AG09309 (cell line): ENCODE data around the gene BPTF.
"Not testable (repeated sequence)": the region's sequence is repeated elsewhere in the genome, so short reads cannot be mapped to it uniquely, and the experiment has no call there.

Source experiments
- DNase-seq: peaks from one replicate; pipeline ENCODE4 v3.0.0-alpha.2; 2010; ENCODE audit warnings: low read depth
- H3K4me3 ChIP-seq: 2 replicates; pipeline ENCODE4 v1.5.1; 2011; ENCODE audit warnings: mild to moderate bottlenecking, low read depth, low read length, moderate library complexity; ENCODE audit not compliant: control insufficient read depth
- TF ChIP-seq, protein P1 (sequence below): IDR thresholded peaks from 2 replicates; pipeline ENCODE4 v1.5.1; 2011; ENCODE audit warnings: mild to moderate bottlenecking, low read depth, low read length, inconsistent platforms; ENCODE audit not compliant: insufficient read depth, control insufficient read depth; ENCODE audit errors: missing control alignments

The BPTF gene

DNA sequence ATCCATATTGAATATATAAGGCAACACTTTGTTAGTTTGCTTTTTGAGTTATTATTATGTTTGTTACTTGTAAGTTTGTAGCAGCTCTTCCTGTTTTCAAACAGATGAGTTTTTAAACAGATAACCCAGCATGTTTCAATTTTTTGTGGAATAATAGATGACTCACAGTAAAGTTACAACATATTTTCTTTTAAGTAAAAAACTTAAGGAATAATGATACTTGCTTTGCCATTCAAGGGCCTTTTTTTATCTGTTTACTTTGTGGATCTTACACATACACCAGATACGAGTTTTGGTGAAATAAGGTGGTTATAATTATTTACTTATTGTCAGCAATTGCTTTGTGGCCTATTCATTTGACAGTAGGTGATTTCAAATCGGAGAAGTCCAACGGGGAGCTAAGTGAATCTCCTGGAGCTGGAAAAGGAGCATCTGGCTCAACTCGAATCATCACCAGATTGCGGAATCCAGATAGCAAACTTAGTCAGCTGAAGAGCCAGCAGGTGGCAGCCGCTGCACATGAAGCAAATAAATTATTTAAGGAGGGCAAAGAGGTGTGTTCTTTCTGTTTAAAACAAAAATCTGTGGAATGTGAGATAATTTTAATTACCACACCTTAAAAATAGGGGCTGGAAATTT is 66.3 kb downstream of the BPTF start:
- TF ChIP-seq, protein P1, sequence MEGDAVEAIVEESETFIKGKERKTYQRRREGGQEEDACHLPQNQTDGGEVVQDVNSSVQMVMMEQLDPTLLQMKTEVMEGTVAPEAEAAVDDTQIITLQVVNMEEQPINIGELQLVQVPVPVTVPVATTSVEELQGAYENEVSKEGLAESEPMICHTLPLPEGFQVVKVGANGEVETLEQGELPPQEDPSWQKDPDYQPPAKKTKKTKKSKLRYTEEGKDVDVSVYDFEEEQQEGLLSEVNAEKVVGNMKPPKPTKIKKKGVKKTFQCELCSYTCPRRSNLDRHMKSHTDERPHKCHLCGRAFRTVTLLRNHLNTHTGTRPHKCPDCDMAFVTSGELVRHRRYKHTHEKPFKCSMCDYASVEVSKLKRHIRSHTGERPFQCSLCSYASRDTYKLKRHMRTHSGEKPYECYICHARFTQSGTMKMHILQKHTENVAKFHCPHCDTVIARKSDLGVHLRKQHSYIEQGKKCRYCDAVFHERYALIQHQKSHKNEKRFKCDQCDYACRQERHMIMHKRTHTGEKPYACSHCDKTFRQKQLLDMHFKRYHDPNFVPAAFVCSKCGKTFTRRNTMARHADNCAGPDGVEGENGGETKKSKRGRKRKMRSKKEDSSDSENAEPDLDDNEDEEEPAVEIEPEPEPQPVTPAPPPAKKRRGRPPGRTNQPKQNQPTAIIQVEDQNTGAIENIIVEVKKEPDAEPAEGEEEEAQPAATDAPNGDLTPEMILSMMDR = peak; percentile 57
- DNase-seq = peak; percentile 32
- H3K4me3 ChIP-seq = no peak overlapping the region

DNA sequence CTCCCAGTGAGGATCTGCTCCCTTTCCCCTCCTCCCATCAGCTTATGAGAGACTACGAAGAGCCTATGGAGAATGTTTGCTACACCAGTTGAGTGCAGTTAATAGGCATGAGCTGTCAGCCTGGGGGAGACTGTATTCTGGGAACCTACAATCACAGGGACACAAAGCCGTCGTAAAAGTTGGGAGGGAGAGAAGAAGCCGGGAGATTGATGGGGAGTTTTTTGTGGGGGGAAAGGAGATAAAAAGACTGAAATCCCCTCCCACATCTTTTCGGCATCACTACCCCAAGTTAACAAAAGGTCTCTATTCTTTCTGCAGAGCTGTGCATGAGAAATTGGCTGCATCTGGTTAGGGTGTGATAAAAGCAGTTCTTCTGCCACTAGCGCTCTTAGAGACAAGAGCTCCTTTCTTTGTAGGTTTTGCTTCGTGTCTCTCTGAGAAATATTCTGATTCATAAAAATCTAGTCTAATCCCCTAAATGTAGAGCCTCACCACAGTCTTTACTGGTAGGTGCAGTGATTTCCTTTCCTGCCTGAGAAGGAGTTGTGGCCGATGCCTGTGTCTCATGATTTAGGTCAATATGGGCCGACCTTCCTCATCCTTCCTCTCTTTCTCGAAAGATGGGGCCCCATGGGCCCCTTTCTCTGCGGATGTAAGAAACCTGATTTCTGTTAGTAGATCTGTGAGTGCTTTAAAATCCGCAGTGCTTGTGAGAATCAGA is 77.4 kb downstream of the BPTF start:
- no peak overlapping the region for H3K4me3 ChIP-seq
- no peak for DNase-seq
- TF ChIP-seq, protein P1 = no peak

DNA sequence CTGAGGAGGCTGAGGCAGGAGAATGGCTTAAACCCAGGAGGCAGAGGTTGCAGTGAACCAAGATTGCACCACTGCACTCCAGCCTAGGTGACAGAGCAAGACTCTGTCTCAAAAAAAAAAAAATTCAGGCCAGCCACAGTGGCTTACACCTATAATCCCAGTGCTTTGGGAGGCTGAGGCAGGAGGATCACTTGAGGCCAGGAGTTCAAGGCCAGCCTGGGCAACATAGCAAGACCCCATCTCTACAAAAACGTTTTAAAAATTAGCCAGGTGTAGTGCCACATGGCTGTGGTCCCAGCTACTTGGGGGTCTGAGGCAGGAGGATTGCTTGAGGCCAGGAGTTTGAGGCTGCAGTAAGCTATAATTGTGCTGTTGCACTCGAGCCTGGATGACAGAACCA is 80.0 kb downstream of the BPTF start:
- not testable (repeated sequence) for H3K4me3 ChIP-seq, DNase-seq

DNA sequence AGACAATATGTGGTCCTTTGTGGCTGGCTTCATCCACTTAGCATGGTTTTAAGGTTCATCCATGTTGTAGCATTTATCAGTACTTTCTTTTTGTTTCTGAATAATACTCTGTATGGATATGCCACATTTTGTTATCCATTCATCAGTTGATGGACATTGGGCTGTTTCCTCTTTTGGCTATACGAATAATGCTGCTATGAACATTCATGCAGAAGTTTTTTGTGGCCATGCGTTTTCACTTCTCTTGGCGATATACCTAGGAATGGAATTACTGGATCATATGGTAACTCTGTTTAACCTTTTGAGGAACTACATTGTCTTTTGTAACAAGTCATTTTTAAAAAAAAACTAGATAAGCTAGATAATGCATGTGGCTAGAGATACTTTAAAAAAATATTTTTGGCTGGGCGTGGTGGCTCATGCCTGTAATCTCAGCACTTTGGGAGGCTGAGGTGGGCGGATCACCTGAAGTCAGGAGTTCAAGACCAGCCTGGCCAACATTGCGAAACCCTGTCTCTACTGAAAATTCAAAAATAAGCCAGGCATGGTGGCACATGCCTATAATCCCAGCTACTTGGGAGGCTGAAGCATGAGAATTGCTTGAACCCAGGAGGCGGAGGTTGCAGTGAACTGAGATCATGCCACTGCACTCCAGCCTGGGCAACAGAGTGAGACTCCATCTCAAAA is 85.0 kb downstream of the BPTF start:
- not testable (repeated sequence) for H3K4me3 ChIP-seq

DNA sequence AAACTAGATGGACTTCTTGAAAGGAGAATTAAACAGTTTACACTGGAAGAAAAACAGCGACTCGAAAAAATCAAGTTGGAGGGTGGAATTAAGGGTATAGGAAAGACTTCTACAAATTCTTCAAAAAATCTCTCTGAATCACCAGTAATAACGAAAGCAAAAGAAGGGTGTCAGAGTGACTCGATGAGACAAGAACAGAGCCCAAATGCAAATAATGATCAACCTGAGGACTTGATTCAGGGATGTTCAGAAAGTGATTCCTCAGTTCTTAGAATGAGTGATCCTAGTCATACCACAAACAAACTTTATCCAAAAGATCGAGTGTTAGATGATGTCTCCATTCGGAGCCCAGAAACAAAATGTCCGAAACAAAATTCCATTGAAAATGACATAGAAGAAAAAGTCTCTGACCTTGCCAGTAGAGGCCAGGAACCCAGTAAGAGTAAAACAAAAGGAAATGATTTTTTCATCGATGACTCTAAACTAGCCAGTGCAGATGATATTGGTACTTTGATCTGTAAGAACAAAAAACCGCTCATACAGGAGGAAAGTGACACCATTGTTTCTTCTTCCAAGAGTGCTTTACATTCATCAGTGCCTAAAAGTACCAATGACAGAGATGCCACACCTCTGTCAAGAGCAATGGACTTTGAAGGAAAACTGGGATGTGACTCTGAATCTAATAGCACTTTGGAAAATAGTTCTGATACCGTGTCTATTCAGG is 85.9 kb downstream of the BPTF start:
- H3K4me3 ChIP-seq = no peak overlapping the region
- TF ChIP-seq, protein P1 = no peak
- DNase-seq = no peak

More for the DNA sequence above, 85.0 kb downstream of the BPTF start:
- not testable (repeated sequence) for DNase-seq

DNA sequence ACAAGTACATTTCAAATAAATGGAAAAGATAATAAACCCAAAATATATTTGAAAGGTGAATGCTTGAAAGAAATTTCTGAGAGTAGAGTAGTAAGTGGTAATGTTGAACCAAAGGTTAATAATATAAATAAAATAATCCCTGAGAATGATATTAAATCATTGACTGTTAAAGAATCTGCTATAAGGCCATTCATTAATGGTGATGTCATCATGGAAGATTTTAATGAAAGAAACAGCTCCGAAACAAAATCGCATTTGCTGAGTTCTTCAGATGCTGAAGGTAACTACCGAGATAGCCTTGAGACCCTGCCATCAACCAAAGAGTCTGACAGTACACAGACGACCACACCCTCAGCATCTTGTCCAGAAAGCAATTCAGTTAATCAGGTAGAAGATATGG is 86.8 kb downstream of the BPTF start:
- no peak for DNase-seq
- TF ChIP-seq, protein P1 = no peak

DNA sequence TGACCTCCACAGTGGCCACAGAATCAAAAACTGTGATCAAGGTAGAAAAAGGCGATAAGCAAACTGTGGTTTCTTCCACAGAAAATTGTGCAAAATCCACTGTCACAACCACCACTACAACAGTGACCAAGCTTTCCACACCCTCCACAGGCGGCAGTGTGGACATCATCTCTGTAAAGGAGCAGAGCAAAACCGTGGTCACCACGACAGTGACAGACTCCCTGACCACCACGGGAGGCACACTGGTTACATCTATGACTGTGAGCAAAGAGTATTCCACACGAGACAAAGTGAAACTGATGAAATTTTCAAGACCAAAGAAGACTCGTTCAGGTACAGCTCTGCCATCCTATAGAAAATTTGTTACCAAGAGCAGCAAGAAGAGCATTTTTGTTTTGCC is 87.4 kb downstream of the BPTF start:
- no peak overlapping the region for H3K4me3 ChIP-seq
- no peak for DNase-seq
- TF ChIP-seq, protein P1 = no peak

More for the DNA sequence above, 86.8 kb downstream of the BPTF start:
- H3K4me3 ChIP-seq = no peak overlapping the region
